Activated T-helper 2 cell treated with anti-CD3 and anti-CD28 coated beads, Interferon-gamma antibody, Interleukin-2, Interleukin-4, amounts not matched to agents 10 μg/mL and 5 μg/mL and 100 μg/mL, durations not matched to agents 14 hours and 24 hours and 36 hours (primary cell): ENCODE measurements around the gene CEACAM16. TPM values are rescaled to one million over a fixed set of nuclear protein-coding genes. Genes with fewer than 3 reads are reported as not detected.
"Not testable (repeated sequence)": the region's sequence is repeated elsewhere in the genome, so short reads cannot be mapped to it uniquely, and the experiment has no call there.

Experiments used
- DNase-seq: peaks from one replicate; pipeline ENCODE4 v3.0.0; 2021; ENCODE audit warnings: low spot score
- H3K27ac Mint-ChIP-seq: one replicate; pipeline ENCODE4 v1.8.0; 2021; ENCODE audit warnings: mixed read lengths
- H3K27me3 Mint-ChIP-seq: one replicate; pipeline ENCODE4 v1.8.0; 2021; ENCODE audit warnings: low read depth, mixed read lengths
- H3K36me3 Mint-ChIP-seq: one replicate; pipeline ENCODE4 v1.8.0; 2021; ENCODE audit warnings: low read depth, mixed read lengths
- H3K4me1 Mint-ChIP-seq: one replicate; pipeline ENCODE4 v1.8.0; 2021; ENCODE audit warnings: low read depth, mixed read lengths
- H3K4me3 Mint-ChIP-seq: one replicate; pipeline ENCODE4 v1.8.0; 2021; ENCODE audit warnings: low read depth, mild to moderate bottlenecking, moderate library complexity, mixed read lengths
- H3K9me3 Mint-ChIP-seq: one replicate; pipeline ENCODE4 v1.8.0; 2021; ENCODE audit warnings: mixed read lengths
- intact Hi-C: fragments of 100-400 bp; cut with micrococcal nuclease; formaldehyde crosslinking; loops from one replicate; pipeline ENCODE4 v1.15.1; 2023
- total RNA-seq: library from RNA; stranded (reverse); gene quantifications from 2 replicates; pipeline ENCODE4 v1.2.3, GENCODE V29; 2022

CEACAM16 gene
- total RNA-seq, 1 donor from 2014 or later: not detected

- no peaks in the 10 kb centered on the region for H3K9me3 Mint-ChIP-seq
- intact Hi-C loops: no loop called here
- no peaks in the 10 kb centered on the region for H3K4me1 Mint-ChIP-seq
- DNase-seq: no peak
- no peaks in the 10 kb centered on the region for H3K27me3 Mint-ChIP-seq
- H3K27ac Mint-ChIP-seq: no peak overlapping the region
- H3K4me3 Mint-ChIP-seq: no peak overlapping the region
- peaks cover 2% of the 10 kb centered on the region for H3K36me3 Mint-ChIP-seq
These were observed 34.0 kb upstream of the CEACAM16 start for GRCh38 chr19:44664976-44665375.

- DNase-seq: no peak
- Mint-ChIP-seq H3K27ac (no peak overlapping the region), H3K9me3 (no peaks in the 10 kb centered on the region), H3K4me3 (no peak overlapping the region), H3K36me3 (peaks cover under 1% of the 10 kb centered on the region), H3K27me3 (no peaks in the 10 kb centered on the region), H3K4me1 (no peaks in the 10 kb centered on the region)
- intact Hi-C loops: no loop called here
These were observed 31.9 kb upstream of the CEACAM16 start for GRCh38 chr19:44666852-44667556.

DNA sequence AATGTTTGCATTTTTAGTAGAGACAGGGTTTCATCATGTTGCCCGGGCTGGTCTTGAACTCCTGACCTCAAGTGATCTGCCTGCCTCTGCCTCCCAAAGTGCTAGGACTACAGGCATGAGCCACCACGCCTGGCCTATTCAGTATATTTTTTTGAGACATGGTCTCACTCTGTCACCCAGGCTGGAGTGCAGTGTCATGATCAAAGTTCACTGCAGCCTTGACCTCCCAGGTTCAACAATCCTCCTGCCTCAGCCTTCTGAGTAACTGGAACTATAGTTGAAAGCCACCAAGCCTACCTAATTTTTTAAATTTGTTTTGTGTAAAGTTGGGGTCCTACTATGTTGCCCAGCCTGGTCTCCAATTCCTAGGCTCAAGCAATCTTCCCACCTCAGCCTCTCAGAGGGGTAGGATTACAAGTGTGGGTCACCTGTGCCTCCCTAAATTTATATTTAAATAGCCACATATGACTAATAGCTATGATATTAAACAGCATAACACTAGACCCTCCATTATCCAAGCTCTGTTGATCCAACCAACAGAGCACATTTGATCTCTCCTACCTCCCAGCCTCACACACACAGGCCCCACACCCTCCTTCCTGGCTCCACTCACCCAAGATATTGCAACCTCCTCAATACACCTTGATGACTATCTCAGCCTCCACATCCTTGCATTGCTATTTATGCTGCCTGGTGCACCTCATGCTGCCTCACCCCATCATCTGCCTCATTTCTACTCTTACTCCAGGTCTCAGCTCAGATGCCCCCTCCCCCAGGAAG is 29.8 kb upstream of the CEACAM16 start:
- Mint-ChIP-seq H3K4me3 (no peak overlapping the region), H3K36me3 (no peaks in the 10 kb centered on the region), H3K4me1 (no peaks in the 10 kb centered on the region), H3K9me3 (no peaks in the 10 kb centered on the region), H3K27ac (no peak overlapping the region), H3K27me3 (no peaks in the 10 kb centered on the region)
- DNase-seq: no peak
- intact Hi-C loops: no loop called here

DNA sequence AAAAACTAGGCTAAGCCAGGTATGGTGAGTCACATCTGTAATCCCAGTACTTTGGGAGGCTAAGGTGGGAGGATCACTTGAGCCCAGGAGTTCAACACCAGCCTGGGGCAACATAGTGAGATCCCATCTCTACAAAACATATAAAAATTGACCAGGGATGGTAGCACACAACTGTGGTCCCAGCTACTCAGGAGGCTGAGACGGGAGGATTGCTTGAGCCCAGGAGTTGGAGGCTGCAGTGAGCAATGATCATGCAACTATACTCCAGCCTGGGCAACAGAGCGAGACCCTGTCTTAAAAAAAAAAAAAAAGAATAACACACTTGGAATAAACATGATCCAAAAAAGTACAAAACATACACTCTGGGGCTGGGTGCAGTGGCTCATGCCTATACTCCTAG is 28.9 kb upstream of the CEACAM16 start:
- intact Hi-C loops, DNase-seq, H3K36me3 Mint-ChIP-seq, H3K4me1 Mint-ChIP-seq, H3K4me3 Mint-ChIP-seq, H3K27me3 Mint-ChIP-seq, H3K27ac Mint-ChIP-seq, H3K9me3 Mint-ChIP-seq: not testable (repeated sequence)

GRCh38 chr19:44671400-44671799 is 27.6 kb upstream of the CEACAM16 start, which contains the start of gene CEACAM19:
Gene CEACAM19, plus strand, starts transcription at chr19:44671482. Its CDS starts 450 bp downstream, at chr19:44671932.
- Mint-ChIP-seq H3K4me1 (no peaks in the 10 kb centered on the region), H3K9me3 (no peaks in the 10 kb centered on the region), H3K27me3 (no peaks in the 10 kb centered on the region), H3K27ac (no peak within 1 kb of the TSS), H3K4me3 (no peak within 1 kb of the TSS), H3K36me3 (no peaks in the 10 kb centered on the region)
- intact Hi-C loops: no loop called here
- DNase-seq: no peak

- DNase-seq: no peak
- intact Hi-C loops: no loop called here
- no peaks in the 10 kb centered on the region for H3K9me3 Mint-ChIP-seq
- no peak overlapping the region for H3K27ac Mint-ChIP-seq
- no peak overlapping the region for H3K4me3 Mint-ChIP-seq
- no peaks in the 10 kb centered on the region for H3K4me1 Mint-ChIP-seq
- H3K36me3 Mint-ChIP-seq: no peaks in the 10 kb centered on the region
- H3K27me3 Mint-ChIP-seq: no peaks in the 10 kb centered on the region
These were observed 26.7 kb upstream of the CEACAM16 start for GRCh38 chr19:44672226-44672625.

GRCh38 chr19:44673510-44673909 is 25.4 kb upstream of the CEACAM16 start:
- Mint-ChIP-seq H3K36me3 (no peaks in the 10 kb centered on the region), H3K4me1 (no peaks in the 10 kb centered on the region), H3K27ac (no peak overlapping the region), H3K9me3 (no peaks in the 10 kb centered on the region), H3K27me3 (no peaks in the 10 kb centered on the region), H3K4me3 (no peak overlapping the region)
- no peak for DNase-seq
- intact Hi-C loops: no loop called here

- Mint-ChIP-seq H3K9me3 (no peaks in the 10 kb centered on the region), H3K27ac (no peak overlapping the region), H3K36me3 (no peaks in the 10 kb centered on the region), H3K4me3 (no peak overlapping the region), H3K27me3 (no peaks in the 10 kb centered on the region), H3K4me1 (no peaks in the 10 kb centered on the region)
- no peak for DNase-seq
- intact Hi-C loops: no loop called here
These were observed 23.4 kb upstream of the CEACAM16 start for GRCh38 chr19:44675521-44675920.

DNA sequence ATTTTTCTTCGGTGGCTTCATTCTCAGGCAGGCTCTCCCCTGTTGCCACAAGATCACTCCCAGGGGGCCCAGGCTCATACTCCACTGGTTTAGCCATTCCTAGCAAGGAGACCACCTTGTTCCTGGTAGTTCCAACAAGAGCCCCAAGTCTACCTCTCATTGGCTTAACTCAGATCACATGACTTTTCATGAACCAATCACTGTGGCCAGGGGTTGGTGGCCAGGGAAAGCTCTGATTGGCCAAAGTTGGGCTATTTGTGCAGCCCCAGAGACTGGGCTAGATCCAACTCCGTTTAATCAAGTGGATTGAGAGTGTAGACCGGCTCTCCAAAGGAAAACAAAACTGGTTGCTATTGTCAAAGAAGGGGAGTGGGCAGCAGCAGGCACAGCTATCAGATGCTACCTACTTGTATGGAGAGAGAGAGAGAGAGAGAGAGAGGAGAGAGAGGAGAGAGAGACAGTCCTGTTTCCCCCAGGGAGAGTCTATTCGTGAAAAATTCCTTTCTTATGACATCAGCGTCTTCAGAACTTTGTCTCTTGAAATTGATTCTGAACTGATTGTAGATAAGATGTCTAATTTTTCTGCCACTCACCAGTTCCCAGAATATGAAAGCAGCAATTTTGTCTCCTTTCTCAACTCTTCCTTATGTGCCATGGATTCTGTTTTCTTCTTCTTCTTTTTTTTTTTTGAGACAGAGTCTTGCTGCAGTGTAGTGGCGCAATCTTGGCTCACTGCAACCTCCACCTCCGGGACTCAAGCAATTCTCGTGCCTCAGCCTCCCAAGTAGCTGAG is 21.7 kb upstream of the CEACAM16 start:
- intact Hi-C loops: no loop called here
- Mint-ChIP-seq H3K4me1 (no peaks in the 10 kb centered on the region), H3K27me3 (no peaks in the 10 kb centered on the region), H3K4me3 (no peak overlapping the region), H3K9me3 (no peaks in the 10 kb centered on the region), H3K27ac (no peak overlapping the region), H3K36me3 (no peaks in the 10 kb centered on the region)
- DNase-seq: no peak

DNA sequence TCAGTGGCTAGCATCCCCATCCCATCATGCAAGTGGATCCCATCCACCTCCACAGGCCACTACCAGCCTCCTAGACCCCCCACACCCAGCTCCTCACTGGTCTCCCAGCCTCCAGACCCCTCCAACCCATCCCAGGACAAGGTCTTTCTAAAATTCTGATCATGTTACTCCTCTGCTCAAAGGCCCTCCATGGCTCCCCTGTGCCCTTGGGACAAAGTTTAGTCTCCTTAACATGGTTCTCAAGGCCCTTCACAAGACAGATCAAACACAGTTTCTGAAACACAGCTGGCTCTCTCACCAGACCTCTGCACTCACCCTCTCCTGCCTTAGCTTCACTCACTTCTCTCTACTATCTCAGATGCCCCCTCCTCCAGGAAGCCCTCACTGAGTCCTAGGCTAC is 18.4 kb upstream of the CEACAM16 start:
- H3K4me1 Mint-ChIP-seq: peaks cover 7% of the 10 kb centered on the region
- no peak overlapping the region for H3K4me3 Mint-ChIP-seq
- no peaks in the 10 kb centered on the region for H3K36me3 Mint-ChIP-seq
- intact Hi-C loops: no loop called here
- no peaks in the 10 kb centered on the region for H3K27me3 Mint-ChIP-seq
- no peak overlapping the region for H3K27ac Mint-ChIP-seq
- no peak for DNase-seq
- H3K9me3 Mint-ChIP-seq: no peaks in the 10 kb centered on the region

DNA sequence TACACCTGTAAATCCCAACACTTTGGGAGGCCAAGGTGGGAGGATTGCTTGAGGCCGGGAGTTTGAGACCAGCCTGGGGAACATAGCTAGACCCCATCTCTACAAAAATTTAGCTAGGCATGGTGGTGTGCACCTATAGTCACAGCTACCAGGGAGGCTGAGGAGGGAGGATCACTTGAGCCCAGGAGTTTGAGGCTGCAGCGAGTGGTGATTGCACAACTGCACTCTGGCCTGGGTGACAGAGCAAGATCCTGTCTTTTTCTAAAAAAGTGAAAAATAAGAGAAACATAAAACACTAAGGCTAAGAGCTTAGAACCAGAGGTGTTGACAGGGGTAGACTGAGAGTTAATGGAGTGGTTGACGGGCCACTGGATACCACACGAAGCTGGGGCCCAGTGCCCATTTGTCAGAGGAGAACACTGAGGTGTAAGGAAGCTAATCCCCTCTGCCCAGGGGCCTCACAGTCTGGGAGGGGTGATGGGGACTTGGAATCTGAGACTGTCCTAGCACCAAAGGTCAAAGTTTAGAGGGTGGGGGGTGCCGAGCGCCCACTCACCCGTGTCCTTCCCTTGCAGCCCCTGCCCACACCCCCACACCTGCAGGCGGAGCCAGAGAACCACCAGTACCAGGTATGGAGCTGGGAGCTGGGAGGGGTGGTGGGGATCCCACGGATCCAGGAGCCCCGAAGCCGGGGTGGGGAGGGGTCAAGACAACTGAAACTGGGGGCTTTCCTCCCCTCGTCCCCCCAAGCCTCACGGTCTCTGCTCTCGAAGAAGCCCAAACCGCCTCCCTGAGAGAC is 16.8 kb upstream of the CEACAM16 start:
- H3K4me1 Mint-ChIP-seq: peaks cover 7% of the 10 kb centered on the region
- no peaks in the 10 kb centered on the region for H3K27me3 Mint-ChIP-seq
- H3K27ac Mint-ChIP-seq: no peak overlapping the region
- DNase-seq: no peak
- H3K4me3 Mint-ChIP-seq: no peak overlapping the region
- intact Hi-C loops: no loop called here
- no peaks in the 10 kb centered on the region for H3K9me3 Mint-ChIP-seq
- H3K36me3 Mint-ChIP-seq: no peaks in the 10 kb centered on the region

- no peak overlapping the region for H3K27ac Mint-ChIP-seq
- peaks cover 7% of the 10 kb centered on the region for H3K4me1 Mint-ChIP-seq
- H3K9me3 Mint-ChIP-seq: no peaks in the 10 kb centered on the region
- intact Hi-C loops: no loop called here
- no peak overlapping the region for H3K4me3 Mint-ChIP-seq
- H3K36me3 Mint-ChIP-seq: no peaks in the 10 kb centered on the region
- peaks cover 2% of the 10 kb centered on the region for H3K27me3 Mint-ChIP-seq
- no peak for DNase-seq
These were observed 16.1 kb upstream of the CEACAM16 start for GRCh38 chr19:44682807-44683206.
